Left ventricle myocardium superior (tissue), 1 donor: ENCODE results near the gene OR51E2. TPM values are rescaled to one million over a fixed set of nuclear protein-coding genes. Genes with fewer than 3 reads are reported as not detected.

Source experiments
- ATAC-seq: fragments of 200-7000 bp; cut with Tn5 transposase; one replicate; pipeline ENCODE4 v1.9.1; 2020; ENCODE audit warnings: mild to moderate bottlenecking, moderate library complexity
- DNase-seq: peaks from one replicate; pipeline ENCODE4 v3.0.0-alpha.2; 2020
- intact Hi-C: fragments of 100-400 bp; cut with micrococcal nuclease; formaldehyde crosslinking; loops from one replicate; pipeline ENCODE4 v1.11.0; 2022
- total RNA-seq: library from RNA; stranded (reverse); fragmentation: NEBNext Ultra II Directional; extraction: Animal tissue kit (Norgen Biotek cat#: 25700); gene quantifications from one replicate; pipeline ENCODE4 v1.2.1, GENCODE V29; 2021
- donor health status: DM: no; HTN: yes; CAD: no; lungs with severe emphysema.

Gene OR51E2
- total RNA-seq, 1 donor from 2014 or later: not detected

GRCh38 chr11:4665424-4665823 is 32.2 kb downstream of the OR51E2 start:
- DNase-seq (no peak), ATAC-seq (no peak)
- intact Hi-C loops: no loop called here

GRCh38 chr11:4664786-4665185 is 32.9 kb downstream of the OR51E2 start:
- intact Hi-C loops: no loop called here
- no peak for DNase-seq
- no peak for ATAC-seq

- intact Hi-C loops: no loop called here
- no peak for DNase-seq
- no peak for ATAC-seq
Observed at GRCh38 chr11:4664183-4664582, 33.5 kb downstream of the OR51E2 start.

GRCh38 chr11:4662876-4663275 is 34.8 kb downstream of the OR51E2 start:
- no peak for ATAC-seq

GRCh38 chr11:4658629-4659445 is 38.8 kb downstream of the OR51E2 start:
- DNase-seq (no peak), ATAC-seq (no peak)
- intact Hi-C loops: no loop called here

More at GRCh38 chr11:4662876-4663275, 34.8 kb downstream of the OR51E2 start:
- no peak for DNase-seq
- intact Hi-C loops: no loop called here

GRCh38 chr11:4654635-4655369 is 42.9 kb downstream of the OR51E2 start:
- ATAC-seq (no peak), DNase-seq (no peak)
- intact Hi-C loops: no loop called here

- ATAC-seq: no peak
- DNase-seq: no peak
- intact Hi-C loops: no loop called here
Observed at GRCh38 chr11:4647766-4648165, 49.9 kb downstream of the OR51E2 start.

GRCh38 chr11:4645974-4646373 is 51.7 kb downstream of the OR51E2 start:
- ATAC-seq: peak; percentile 93
- intact Hi-C loops: no loop called here
- DNase-seq: peak; percentile 64

GRCh38 chr11:4644233-4644632 is 53.4 kb downstream of the OR51E2 start:
- intact Hi-C loops: no loop called here
- DNase-seq: no peak
- ATAC-seq: no peak

GRCh38 chr11:4643682-4644081 is 54.0 kb downstream of the OR51E2 start, which contains the start of gene OR51E1:
Gene OR51E1, plus strand, starts transcription at chr11:4643982. Its CDS starts 8,545 bp downstream, at chr11:4652527.
- DNase-seq (no peak), ATAC-seq (peak; percentile 23)
- intact Hi-C loops: no loop called here

- DNase-seq (peak; percentile 40), ATAC-seq (peak; percentile 66)
- intact Hi-C loops: no loop called here
Observed at GRCh38 chr11:4643076-4643475, 54.6 kb downstream of the OR51E2 start.

GRCh38 chr11:4642043-4642442 is 55.6 kb downstream of the OR51E2 start:
- DNase-seq (no peak), ATAC-seq (no peak)
- intact Hi-C loops: no loop called here

- DNase-seq (no peak), ATAC-seq (no peak)
- intact Hi-C loops: no loop called here
Observed at GRCh38 chr11:4641501-4641900, 56.2 kb downstream of the OR51E2 start.

GRCh38 chr11:4639931-4640330 is 57.7 kb downstream of the OR51E2 start:
- ATAC-seq: no peak

GRCh38 chr11:4637662-4638047 is 60.0 kb downstream of the OR51E2 start:
- DNase-seq: no peak
- intact Hi-C loops: loop anchor here (2.0 to 5.0 kb wide), 2 partner anchors 189 to 365 kb away; no protein-coding TSS in a partner anchor
- ATAC-seq: no peak

More at GRCh38 chr11:4639931-4640330, 57.7 kb downstream of the OR51E2 start:
- no peak for DNase-seq
- intact Hi-C loops: loop anchor here (5.0 kb wide), 1 partner anchor 362 kb away; no protein-coding TSS in a partner anchor

- ATAC-seq (peak; percentile 98), DNase-seq (peak; percentile 76)
- intact Hi-C loops: loop anchor here (2.0 to 5.0 kb wide), 2 partner anchors 190 to 365 kb away; no protein-coding TSS in a partner anchor
Observed at GRCh38 chr11:4636962-4637661, 60.5 kb downstream of the OR51E2 start, which contains the start of gene OR51D1. Gene OR51D1, plus strand, starts transcription at chr11:4637477. Its CDS starts 2,314 bp downstream, at chr11:4639791.

- intact Hi-C loops: loop anchor here (2.0 to 5.0 kb wide), 2 partner anchors 191 to 366 kb away; no protein-coding TSS in a partner anchor
- ATAC-seq: no peak
Observed at GRCh38 chr11:4636136-4636535, 61.5 kb downstream of the OR51E2 start.

More at GRCh38 chr11:4636136-4636535, 61.5 kb downstream of the OR51E2 start:
- DNase-seq: no peak
